NCI-H748 (cell line): ENCODE results near the gene CRNKL1.
A peak's percentile ranks its signal among the peaks of the same experiment; 100 is the strongest.
"Not testable (repeated sequence)": the region's sequence is repeated elsewhere in the genome, so short reads cannot be mapped to it uniquely, and the experiment has no call there.

ENCODE experiments used
- DNase-seq: peaks from one replicate; lab custom pipeline; 2025; ENCODE audit not compliant: unreplicated experiment; lab: John Stamatoyannopoulos, UW

CRNKL1 gene

GRCh38 chr20:20010639-20011500 is 41.4 kb downstream of the CRNKL1 start:
- DNase-seq: peak; percentile 65

GRCh38 chr20:20009784-20010253 is 42.4 kb downstream of the CRNKL1 start:
- peak; percentile 37 for DNase-seq

GRCh38 chr20:20005342-20005741 is 46.9 kb downstream of the CRNKL1 start:
- DNase-seq: no peak

- not testable (repeated sequence) for DNase-seq
These were observed 48.3 kb downstream of the CRNKL1 start for GRCh38 chr20:20003955-20004322.

- DNase-seq: no peak
These were observed 49.0 kb downstream of the CRNKL1 start for GRCh38 chr20:20003031-20003954.

GRCh38 chr20:20002101-20002998 is 49.9 kb downstream of the CRNKL1 start:
- peak; percentile 43 for DNase-seq

- DNase-seq: no peak
These were observed 51.9 kb downstream of the CRNKL1 start for GRCh38 chr20:20000211-20000968.

- DNase-seq: no peak
These were observed 53.1 kb downstream of the CRNKL1 start for GRCh38 chr20:19998990-19999705.

GRCh38 chr20:19996917-19997316 is 55.3 kb downstream of the CRNKL1 start:
- no peak for DNase-seq

GRCh38 chr20:19996222-19996621 is 56.0 kb downstream of the CRNKL1 start:
- no peak for DNase-seq

GRCh38 chr20:19995220-19995863 is 56.9 kb downstream of the CRNKL1 start:
- DNase-seq: peak; percentile 69

GRCh38 chr20:19993958-19994669 is 58.2 kb downstream of the CRNKL1 start:
- no peak for DNase-seq

- DNase-seq: no peak
These were observed 59.0 kb downstream of the CRNKL1 start for GRCh38 chr20:19992996-19993908.

- no peak for DNase-seq
These were observed 60.4 kb downstream of the CRNKL1 start for GRCh38 chr20:19991854-19992253.

- no peak for DNase-seq
These were observed 61.0 kb downstream of the CRNKL1 start for GRCh38 chr20:19991308-19991707.

GRCh38 chr20:19990850-19991249 is 61.4 kb downstream of the CRNKL1 start:
- DNase-seq: no peak

- DNase-seq: no peak
These were observed 65.2 kb downstream of the CRNKL1 start for GRCh38 chr20:19987046-19987445.
